CD4-positive, alpha-beta T cell treated with Interleukin-6 for 4 hours (primary cell): ENCODE measurements around the gene COL7A1.

Source experiments
- DNase-seq: peaks from one replicate; pipeline ENCODE4 v3.0.0-alpha.2; 2020; ENCODE audit warnings: mixed read lengths

COL7A1 gene

DNA sequence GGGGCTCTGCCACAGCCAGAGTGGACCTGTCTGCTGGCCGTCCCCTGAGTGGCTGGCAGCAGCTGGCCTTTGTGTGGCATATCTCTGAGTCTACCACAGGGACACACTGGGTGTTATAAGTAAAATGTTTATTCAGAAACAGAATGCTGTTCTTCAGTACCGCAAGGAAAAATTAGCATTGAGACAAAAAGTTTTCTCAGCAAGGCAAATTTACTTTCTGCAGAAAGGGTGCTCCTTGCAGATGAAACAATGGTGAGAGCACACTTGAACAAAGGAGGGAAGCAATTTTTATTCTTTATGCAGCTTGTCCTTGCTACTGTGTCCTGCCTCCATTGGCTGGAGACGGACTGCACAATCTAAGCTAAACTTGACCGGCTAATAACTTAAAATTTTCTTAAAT lies 22.4 kb upstream of the COL7A1 start:
- no peak for DNase-seq

DNA sequence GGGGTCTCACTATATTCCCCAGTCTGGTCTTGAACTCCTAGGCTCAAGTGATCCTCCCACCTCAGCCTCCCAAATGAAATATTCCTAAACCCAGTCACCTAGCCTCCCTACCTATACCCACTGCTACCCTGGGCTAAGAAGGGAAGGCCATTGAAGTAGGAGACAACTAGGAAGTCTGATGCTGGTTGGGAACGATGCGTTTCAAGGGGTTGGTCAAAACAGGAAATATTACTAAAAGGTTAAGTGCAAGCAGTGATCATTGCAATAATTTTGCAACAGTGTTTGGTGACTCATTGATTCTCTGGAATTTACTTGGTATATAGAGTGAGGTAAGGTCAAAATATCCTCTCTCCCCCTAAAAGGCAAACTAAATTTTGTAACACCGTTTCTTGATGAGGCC lies 18.9 kb upstream of the COL7A1 start:
- DNase-seq, result no peak

DNA sequence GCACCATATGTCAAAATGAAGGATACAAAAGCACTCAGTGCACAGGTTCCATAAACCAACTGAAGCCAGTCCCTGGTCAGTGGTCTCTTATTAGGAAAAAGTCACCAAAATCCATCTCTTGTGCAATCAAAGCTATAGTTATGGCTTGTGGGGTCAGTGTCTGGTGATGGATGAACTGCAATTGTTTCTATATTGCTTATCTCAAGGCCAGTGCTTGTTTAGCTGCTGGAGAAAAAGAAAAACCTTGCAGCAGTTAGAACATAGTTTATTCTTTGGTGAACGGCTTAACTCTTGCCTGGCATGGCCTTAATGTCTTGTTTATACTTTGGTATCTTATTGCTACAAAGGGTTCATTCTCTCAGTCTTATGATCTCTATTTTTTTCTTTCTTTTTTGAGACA lies 17.2 kb upstream of the COL7A1 start:
- no peak for DNase-seq

DNA sequence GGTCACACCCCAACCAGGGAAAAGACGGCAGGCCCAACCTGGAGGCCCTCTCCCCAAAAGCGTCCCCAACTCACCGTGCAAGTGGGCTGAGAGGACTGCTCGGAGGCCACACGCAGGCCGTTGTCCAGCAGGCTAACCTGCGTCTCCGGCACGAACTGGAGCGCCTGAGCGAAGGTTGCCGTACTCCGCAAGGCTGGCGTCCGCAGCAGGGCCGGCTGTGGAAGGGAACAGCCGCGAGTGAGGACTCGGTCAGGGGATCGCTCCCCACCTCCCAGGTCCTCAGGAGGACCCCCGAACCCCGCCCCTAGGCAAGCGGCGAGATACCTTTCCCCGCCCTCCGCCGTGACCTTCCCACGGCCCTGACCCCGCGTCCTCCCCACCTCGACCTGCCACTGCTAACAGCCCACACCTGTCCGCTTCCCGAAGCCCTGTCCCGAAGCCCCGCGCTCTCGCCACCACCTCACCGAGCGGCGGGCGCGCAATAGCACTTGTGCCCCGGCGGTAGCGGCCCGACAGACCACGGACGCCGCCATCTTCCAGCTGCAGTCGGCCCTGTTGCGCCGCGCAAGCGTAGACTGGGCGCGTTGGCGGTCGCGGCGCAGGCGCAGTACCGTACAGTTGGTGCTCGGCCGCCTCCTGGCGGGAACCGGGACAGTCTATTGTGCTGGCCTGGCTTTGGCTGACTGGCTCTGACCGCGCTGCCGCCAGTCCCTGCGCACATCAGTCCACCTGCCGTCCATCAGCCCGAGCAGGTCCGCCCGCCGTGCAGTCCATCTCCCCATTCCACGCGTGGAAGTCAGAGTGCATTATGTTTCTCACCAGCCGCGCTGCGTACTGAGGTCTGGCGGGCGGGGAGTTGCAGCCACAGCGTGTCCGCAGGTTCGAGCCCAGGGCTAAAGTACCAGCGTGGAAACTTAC lies 14.2 kb upstream of the COL7A1 start, which contains the start of gene UQCRC1:
TSS of gene UQCRC1 (minus strand) at position 559 of the 918 bp plus-strand sequence. CDS start at position 533, 26 bp downstream.
- DNase-seq, result peak; percentile 92

DNA sequence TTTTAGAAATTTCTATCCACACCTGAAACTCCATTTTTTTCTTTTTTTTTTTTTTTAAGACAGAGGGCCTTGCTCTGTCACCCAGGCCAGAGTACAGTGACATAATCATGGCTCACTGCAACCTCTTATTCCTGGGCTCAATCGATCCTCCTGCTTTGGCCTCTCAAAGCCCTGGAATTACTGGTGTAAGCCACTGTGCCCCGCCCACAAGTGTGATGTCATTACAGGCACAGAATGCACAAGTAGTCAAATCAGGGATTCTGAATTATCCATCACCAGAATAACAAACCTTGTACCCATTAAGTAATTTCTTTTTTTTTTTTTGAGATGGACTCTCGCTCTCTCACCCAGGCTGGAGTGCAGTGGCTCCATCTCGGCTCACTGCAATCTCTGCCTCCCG lies 12.4 kb upstream of the COL7A1 start:
- DNase-seq, result peak; percentile 29

DNA sequence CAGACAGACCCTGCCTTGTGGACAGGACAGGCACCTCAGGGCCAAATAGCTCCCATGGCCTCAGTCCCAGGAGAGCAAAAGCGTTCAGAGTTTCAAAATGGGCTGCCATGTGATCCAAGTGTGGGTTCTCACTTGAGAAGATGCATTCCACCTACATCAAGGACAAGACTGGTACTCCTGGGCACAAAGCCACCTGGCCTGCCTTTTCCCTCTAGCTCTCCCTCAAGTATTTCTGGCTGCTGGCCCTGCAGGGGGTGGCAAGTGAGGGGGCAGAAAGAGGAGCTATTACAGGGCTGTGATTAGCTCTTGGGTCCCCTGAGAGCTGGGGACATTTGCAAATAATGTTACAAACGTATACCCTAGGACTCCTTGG lies 6.5 kb upstream of the COL7A1 start:
- no peak for DNase-seq

DNA sequence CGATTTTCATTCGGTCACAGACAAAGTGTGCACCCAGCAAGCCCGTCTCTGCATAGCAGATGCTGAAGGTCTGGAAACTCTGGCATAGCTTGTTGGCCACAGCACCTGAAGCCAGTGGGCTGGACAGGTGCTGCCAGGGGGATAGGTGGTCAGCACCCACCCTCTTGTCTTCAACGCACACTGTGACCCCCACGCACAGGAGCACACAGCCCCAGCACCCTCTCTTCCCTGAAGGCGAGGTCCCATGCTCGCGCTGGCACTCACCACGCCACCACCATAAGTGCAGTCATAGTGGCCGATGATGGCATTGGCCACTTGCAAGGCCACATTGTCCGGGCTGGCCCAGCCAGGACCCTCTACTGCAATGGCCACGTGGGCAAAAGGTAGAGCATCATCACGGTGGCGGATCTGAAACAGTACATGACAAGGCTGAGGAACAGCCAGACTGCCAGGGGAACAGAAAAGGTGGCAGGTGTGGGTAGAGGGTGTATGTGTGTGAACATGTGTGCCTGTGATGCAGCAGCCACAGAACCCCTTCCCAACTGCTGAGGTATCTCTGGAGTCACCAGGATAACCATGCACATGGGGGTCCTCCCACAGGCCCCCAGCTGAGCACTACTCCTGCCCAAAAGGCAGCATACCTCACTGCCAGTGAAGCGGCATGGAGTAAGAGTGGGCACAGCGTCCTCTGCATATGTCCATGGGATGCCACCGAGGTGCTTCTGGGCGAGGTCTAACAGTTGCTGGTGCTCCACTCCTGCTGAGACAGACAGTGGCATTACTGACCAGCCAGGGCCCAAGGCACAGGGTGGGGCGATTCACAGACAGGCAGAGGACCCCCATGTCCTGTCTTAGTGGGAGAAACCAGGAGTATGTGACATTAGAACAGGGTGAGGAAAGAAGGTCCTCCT lies 5.8 kb upstream of the COL7A1 start:
- DNase-seq, result no peak

DNA sequence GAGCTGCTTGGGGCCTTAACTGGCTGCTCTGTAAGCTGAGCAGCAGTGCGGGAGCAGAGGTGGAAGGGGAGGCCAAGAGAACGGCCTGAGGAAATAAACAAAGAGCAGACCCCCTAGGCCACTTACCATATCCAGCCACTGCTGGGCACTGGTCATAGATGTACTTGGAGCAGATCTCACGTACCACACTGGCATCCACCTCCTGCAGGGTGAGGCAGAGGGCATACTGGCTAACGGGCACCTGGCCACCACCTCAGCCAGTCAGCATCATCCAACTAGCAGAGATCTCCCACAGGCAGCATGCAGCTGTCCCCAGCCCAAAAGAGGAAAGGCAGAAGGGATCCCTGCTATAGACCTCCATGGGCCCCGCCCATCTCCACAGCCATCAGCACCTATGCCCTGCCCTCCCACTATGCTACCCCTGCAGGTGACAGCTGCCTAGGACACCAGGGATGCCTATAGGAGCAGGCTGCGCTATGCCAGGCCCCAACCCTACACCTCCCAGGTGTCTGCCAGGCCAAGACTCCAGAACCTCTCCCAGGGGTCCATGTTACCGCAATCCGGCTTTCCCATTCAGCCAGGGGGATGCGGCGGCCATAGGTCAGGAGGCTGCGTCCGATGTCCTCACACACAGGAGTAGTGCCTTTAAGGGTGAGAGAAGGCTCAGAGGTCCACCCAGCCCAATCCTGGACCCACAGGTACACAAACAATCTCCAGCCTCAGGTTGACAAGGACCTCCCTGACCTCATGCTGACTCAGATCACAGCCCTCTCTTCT lies 4.6 kb upstream of the COL7A1 start:
- DNase-seq, result no peak

DNA sequence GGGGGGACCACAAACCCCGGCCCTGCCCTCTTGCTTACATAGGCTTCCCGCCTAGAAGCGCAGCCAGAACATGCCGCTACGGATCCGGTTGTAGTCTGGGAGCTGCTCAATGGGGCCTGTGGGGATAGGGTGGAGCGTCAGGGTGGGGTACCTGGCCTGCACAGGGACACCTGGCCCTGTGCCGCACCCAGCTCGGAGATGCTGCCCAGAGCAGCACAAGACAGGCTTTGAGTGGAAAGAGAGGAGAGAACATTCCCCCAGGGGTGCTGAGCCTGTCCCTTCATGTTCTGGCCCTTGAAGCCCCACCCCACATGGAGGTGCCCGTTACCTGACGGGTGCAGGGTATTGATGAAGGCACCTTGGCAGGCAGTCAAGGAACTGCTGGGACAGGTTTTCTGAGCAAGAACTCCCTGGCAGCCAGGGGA lies 4.0 kb upstream of the COL7A1 start:
- no peak for DNase-seq

DNA sequence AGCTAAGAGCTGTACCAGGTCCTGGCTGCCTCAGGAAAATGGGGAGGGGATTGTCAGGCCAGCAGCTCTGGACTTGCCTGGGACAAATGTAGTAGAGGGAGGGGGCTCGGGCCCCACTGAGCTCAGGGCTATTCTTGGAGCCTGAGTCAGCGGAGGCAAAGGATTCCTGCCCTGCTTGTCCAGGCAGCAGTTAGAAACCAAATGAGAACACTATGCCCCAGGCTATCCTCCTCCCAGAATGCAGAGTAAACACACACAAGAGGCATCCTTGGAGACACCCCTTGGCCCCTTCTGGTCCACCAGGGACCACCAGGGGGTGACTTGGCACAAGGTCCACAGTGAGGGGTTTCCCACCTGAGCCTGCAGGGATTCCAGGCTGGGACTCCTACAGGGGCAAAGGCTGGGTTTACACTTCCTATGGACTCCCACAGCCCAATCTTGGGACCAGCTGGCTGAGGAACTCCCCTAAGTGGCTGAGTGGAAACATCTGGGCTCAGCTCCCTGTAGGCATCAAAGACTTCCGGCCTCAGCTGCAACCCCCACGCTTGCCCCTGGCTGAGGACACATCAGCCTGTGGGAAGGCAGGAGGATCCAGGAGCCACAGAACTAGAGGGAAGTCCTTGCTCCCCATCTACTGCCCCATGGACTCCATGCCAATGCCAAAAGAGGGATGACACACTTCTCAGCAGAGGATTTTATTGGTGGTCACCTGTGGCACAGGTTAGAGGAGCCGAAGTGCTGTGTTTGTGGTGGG lies 3.4 kb upstream of the COL7A1 start:
- DNase-seq, result no peak

DNA sequence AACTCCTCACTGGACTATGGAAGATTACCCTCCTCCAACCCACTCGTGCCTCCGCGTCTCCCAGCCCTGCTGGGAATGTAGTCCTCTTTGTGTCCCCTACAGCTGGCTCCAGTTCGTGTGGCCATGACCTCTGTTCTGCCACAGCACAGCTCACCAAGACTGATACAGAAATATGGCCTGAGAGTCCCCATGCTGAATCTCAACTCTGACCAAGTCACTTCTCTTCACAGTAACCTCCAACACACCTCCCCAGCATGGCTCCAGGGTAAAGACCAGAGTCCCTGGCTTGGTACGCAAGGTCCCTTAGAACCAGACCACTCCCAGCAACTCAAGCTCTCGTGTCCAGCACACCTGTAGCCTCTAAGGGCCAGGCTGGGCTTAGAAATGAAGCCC lies 2.3 kb upstream of the COL7A1 start:
- no peak for DNase-seq

DNA sequence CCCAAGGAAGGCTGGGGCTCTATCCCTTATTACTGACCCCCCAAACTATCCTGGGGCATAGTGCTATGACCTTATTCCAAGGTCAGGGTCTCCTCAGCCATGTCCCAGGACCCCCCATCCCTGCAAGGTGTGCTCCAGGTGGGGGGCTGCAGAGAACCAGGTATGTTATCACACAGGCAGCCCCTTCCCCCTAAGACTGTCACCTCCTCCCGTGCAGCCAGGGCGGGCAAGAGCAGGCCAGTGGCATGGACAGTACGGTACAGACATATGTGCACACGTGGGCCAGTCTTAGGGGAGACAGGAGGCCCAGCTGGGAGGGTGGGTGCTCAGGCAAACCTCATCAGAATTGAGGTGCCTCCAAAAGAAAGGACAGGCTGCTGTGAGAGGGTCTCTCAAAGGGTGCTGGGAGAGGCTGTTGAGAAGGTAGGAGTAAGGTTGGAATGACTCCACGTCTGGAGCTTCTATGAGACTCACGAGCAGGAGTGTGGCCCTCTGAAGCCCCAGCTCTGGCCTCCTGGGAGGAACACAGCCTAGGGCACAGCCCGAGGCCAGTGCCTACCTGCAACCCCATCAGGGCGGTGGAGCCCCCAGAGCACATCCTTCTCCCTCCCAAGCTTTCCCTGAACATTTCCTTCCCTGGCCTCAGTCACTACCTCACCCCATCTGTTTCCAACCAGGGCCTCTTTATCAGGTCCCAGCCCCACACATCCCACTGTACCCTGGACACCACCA lies 1.7 kb upstream of the COL7A1 start:
- no peak for DNase-seq

DNA sequence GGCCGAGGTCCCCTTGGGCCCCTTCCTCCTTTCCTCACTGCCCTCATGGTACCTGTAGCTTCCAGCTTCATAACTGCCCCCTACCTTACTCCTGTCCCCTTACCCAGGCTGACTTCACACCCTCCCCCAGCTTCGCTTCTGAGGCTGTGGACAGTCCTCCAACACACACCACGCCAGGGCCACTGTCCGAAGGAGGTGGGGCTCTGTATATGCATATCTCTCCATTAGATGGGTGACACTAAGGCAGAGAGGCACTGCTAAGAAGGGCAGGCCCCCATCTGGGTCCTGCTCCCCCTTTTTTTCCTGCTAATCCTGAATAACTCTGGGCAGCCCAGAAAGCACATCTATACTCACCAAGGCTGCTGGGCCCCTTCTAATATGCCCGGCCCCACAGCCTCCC lies 1.0 kb upstream of the COL7A1 start:
- DNase-seq, result no peak

DNA sequence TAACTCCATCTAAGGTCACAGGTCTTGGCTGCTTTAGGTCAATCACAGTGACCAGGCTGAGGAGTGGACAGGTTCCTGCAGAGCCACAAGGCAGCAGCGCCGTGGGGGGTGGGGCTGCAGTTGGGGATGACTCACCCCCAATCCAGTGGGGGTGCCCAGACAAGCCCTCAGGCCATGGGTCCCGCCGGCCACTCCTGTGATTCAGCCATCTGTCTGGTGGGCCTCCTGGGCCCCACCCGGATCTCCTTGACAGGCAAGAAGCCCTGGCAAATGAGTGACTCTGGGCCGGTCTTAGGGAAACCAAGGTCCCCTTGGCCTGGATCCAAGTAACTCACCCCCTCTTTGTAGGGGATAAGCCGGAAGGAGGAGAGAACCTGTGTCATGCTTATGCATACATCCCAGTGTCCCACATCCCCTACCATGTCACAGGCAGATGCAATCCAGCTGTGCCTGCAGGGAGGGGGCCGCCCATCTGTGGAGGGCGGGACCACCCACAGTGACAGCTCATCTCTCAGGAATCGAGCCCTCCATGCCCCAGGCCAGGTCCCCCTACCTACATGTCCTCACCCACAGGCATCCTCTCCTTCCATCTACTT lies 495 bp upstream of the COL7A1 start:
- DNase-seq, result peak; percentile 9

DNA sequence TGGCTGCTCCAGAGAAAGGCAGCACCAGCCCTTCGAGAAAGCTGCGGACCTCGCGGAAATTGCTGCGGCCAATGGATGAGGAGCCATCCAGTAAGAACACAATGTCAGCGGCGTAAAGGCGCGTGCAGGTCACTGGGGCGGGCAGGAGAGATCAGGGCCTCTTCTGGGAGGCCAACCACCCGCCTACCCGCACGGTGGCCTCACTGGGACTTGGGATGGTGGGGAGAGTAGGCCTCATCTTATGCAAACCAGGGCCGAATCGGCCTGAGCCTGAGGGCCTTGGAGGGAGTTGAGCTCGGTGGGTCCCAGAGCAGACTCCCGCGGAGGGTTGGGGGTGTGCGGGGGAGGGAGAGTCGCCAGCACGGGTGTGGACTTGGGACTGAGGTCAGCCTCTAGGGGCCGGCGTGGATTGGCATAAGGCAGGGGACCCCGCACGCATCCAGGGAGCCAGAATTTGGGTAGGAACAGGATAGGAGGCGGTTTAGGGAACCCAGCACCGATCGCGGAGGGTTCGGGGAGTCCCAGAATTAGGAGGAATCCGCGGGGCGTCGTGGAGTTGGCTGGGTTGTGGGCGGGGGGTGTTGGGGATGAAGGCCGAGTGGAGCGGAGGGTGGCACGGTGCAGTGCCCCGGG lies 596 bp downstream of the COL7A1 start:
- no peak for DNase-seq

DNA sequence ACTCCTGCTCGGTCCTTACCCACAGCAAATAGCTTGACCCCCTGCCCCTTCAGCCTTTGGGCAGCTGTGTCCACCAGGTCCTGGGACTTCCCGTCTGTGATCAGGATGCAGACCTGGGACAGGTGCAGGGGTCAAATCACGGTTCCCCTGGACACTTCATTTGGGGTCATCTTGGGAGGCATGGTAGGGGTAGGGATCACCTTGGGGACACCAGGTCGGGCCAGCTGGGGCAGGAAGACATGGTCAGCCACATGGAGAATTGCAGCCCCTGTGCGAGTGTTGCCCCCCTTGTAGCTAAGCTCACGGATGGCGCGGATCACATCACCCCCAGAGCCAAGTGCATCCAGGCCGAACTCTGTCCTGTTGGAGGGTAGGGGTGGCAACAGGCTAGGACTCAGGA lies 1.8 kb downstream of the COL7A1 start:
- no peak for DNase-seq

DNA sequence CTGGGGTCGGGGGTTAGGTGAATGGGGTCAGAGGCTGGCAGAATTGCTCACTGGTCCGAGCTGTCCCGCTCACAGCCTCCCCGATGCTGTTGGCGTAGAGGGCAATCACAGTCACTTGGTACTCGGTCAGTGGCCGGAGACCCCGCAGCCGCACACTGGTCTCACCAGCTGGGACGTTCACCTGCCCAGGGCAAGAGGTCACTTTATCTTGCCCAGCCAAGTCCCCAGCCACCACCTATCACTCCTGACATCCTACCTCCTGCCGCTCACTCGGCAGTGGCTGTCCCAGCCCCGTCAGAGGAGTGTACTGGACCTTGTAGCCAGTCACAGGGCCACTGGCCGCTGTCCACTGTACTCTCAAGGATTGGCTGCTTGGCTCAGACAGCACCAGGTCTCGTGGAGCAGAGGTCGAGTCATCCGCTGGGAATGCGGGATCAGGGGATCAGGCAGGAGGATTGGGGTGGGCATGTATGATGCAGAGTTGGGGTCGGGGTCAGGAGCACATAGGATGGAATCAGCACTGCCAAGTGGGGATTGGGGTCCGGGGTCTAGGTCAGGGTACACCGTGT lies 2.5 kb downstream of the COL7A1 start:
- DNase-seq, result no peak

DNA sequence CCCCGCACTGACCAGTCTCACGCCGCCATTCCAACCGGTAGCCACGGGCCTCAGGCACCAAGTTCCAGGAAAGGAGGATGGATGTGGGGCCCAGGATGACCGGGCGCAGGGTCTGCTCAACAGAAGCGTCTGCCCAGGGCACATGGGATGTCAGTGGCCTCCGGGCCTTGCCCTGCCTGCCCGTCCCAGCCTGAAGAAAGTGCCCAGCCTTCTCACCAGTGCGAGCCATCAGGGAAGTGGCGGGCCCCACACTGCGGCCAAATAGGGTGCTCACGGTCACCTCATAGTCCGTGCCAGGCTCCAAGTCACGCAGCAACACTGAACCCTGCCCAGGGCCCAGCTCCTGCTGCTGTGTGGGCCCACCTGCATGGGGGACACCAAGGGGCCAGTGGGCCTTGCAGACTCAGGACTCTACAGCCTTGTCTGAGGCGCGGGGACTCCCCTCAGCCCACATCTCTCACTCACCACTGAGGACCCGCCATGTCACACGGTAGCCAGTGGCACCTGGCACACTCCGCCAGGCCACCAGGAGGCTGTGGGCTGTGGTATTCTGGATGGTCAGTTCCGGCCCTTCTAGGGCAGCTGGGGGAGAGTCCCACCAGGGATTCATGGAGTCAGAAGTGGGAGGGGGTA lies 3.1 kb downstream of the COL7A1 start:
- no peak for DNase-seq

DNA sequence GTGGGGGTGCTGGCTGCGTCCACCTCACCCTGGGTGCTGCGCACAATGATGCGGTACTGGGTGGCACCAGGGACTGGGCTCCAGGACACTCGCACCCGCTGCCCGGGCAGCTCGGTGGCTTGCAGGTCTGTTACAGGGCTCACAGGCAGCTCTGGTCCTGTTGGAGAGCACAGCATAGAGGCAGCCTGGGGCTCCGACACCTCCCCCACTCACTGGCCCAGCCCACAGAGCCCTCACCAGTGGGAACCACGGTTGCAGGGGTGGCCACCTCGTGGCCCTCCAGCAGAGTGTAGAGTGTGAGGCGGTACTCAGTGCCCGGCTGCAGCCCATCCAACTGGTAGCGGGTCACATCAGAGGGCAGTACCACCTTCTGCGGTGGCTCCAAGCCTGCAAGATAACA lies 3.7 kb downstream of the COL7A1 start:
- DNase-seq, result no peak

DNA sequence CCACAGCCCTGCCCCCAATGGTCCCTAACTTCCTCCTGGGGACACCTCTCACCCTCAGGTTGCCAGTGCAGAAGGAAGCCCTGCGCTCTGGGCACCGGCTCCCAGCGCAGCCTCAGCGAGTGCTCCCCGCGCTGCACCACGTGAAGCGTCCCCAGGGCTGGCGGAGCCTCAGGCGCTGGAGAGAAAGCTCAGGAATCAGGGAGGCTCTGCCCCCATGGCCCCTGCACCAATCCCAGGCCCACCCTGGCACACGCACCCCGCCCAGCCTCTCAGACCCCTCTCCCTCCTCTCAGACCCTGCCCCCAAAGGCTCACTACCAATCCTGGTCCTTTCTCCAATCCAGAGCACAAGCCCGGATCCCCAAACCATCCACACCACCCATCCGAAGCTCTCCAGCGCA lies 6.9 kb downstream of the COL7A1 start:
- no peak for DNase-seq
